SK-N-SH (cell line): Measurements from ENCODE around the gene CIBAR2. TPM values are rescaled to one million over a fixed set of nuclear protein-coding genes. Genes with fewer than 3 reads are reported as not detected.

Experiments
- CTCF ChIA-PET: fragments of 300-600, 350-600 bp; formaldehyde crosslinking; extraction: SDS; loops from one replicate; lab custom pipeline; 2021; lab: Yijun Ruan, JAX
- POLR2A ChIA-PET: fragments of 350-600 bp; sonication (Branson Sonifier 250); formaldehyde crosslinking; extraction: SDS; loops from one replicate; lab custom pipeline; 2020; ENCODE audit warnings: antibody characterized with exemption, inconsistent platforms; lab: Yijun Ruan, JAX
- DNase-seq: peaks from one replicate; pipeline ENCODE4 v3.0.0; 2012
- H2AFZ ChIP-seq: fragments of 200-600 bp; sonication (generic); 2 replicates; pipeline ENCODE4 v1.8.1; 2016; ENCODE audit warnings: antibody characterized with exemption, mild to moderate bottlenecking, low read depth
- H3F3A ChIP-seq: fragments of 200-600 bp; sonication (generic); replicated peaks from 2 replicates; pipeline ENCODE3; 2016; ENCODE audit warnings: antibody characterized with exemption, mild to moderate bottlenecking; ENCODE audit not compliant: insufficient read depth
- H3K27ac ChIP-seq, 2 experiments: fragments of 200-500 bp in 1 of 2; fragments of 200-600 bp in 1 of 2; sonication (Bioruptor generic) in 1 of 2; sonication (generic), shearing (Covaris generic) in 1 of 2; 2 replicates each; pipeline versions ENCODE4 v1.5.1 to v1.6.1; 2014 to 2016; ENCODE audit warnings: low read depth in 2 of 2, inconsistent platforms in 1 of 2, low read length in 1 of 2, mild to moderate bottlenecking in 1 of 2, mixed read lengths in 1 of 2
- H3K27me3 ChIP-seq: fragments of 200-600 bp; sonication (generic), shearing (Covaris generic); 2 replicates; pipeline ENCODE4 v1.6.1; 2016; ENCODE audit warnings: mixed run types; ENCODE audit not compliant: insufficient read depth
- H3K36me3 ChIP-seq, 2 experiments: fragments of 200-500 bp in 1 of 2; fragments of 200-600 bp in 1 of 2; sonication (Bioruptor generic) in 1 of 2; sonication (generic) in 1 of 2; replicated peaks in 1 of 2; 2 replicates each; pipeline versions ENCODE3 to v1.5.1; 2014 to 2016; ENCODE audit warnings: low read length in 1 of 2, mild to moderate bottlenecking in 1 of 2; ENCODE audit not compliant: insufficient read depth in 2 of 2, control insufficient read depth in 1 of 2
- H3K4me1 ChIP-seq, 2 experiments: fragments of 200-500 bp in 1 of 2; fragments of 200-600 bp in 1 of 2; sonication (Bioruptor generic) in 1 of 2; sonication (generic), shearing (Covaris generic) in 1 of 2; 2 replicates each; pipeline versions ENCODE4 v1.5.1 to v1.6.1; 2014 to 2016; ENCODE audit warnings: low read depth in 1 of 2, low read length in 1 of 2, mixed run types in 1 of 2; ENCODE audit not compliant: insufficient read depth in 2 of 2, control insufficient read depth in 1 of 2
- H3K4me2 ChIP-seq: fragments of 200-600 bp; sonication (generic), shearing (Covaris generic); 2 replicates; pipeline ENCODE4 v1.6.1; 2017; ENCODE audit warnings: mixed run types
- H3K4me3 ChIP-seq, 2 experiments: fragments of 200-500 bp in 1 of 2; fragments of 200-600 bp in 1 of 2; sonication (Bioruptor generic) in 1 of 2; sonication (generic), shearing (Covaris generic) in 1 of 2; 2 replicates each; pipeline versions ENCODE4 v1.5.1 to v1.8.1; 2014 to 2016; ENCODE audit warnings: low read depth in 2 of 2, inconsistent platforms in 1 of 2, low read length in 1 of 2, mild to moderate bottlenecking in 1 of 2, mixed read lengths in 1 of 2, moderate library complexity in 1 of 2
- H3K79me2 ChIP-seq: fragments of 200-600 bp; sonication (generic); 2 replicates; pipeline ENCODE4 v1.8.1; 2017; ENCODE audit warnings: mild to moderate bottlenecking; ENCODE audit not compliant: insufficient read depth
- H3K9ac ChIP-seq: fragments of 200-600 bp; sonication (generic); 2 replicates; pipeline ENCODE4 v1.6.1; 2017; ENCODE audit warnings: mixed run types
- H3K9me2 ChIP-seq: fragments of 200-600 bp; sonication (generic); 2 replicates; pipeline ENCODE4 v1.6.1; 2017; ENCODE audit warnings: mixed run types
- H3K9me3 ChIP-seq: fragments of 200-600 bp; sonication (generic); 2 replicates; pipeline ENCODE4 v1.6.1; 2017; ENCODE audit warnings: mixed run types, mild to moderate bottlenecking, moderate library complexity
- H4K20me1 ChIP-seq: fragments of 200-600 bp; sonication (generic); 2 replicates; pipeline ENCODE4 v1.6.1; 2017; ENCODE audit warnings: mild to moderate bottlenecking, mixed run types; ENCODE audit not compliant: insufficient read depth
- CHD2 ChIP-seq: fragments of 150-350 bp; IDR thresholded peaks from 2 replicates; pipeline ENCODE4 v1.6.1; 2018; ENCODE audit warnings: low read length; ENCODE audit not compliant: partially characterized antibody
- ELF1 ChIP-seq: IDR thresholded peaks from 2 replicates; pipeline ENCODE4 v1.4.0; 2012
- EP300 ChIP-seq, 2 experiments: IDR thresholded peaks; 2 replicates each; pipeline versions ENCODE4 v1.4.0 to v1.6.1; 2012; ENCODE audit warnings: borderline replicate concordance in 1 of 2, low read depth in 1 of 2, low read length in 1 of 2
- FOSL2 ChIP-seq: IDR thresholded peaks from 2 replicates; pipeline ENCODE4 v1.4.0; 2012; ENCODE audit warnings: low read depth, mild to moderate bottlenecking, moderate library complexity, borderline replicate concordance
- FOXM1 ChIP-seq: IDR thresholded peaks from 2 replicates; pipeline ENCODE4 v1.4.0; 2012; ENCODE audit warnings: low read depth, mild to moderate bottlenecking
- GABPA ChIP-seq: IDR thresholded peaks from 2 replicates; pipeline ENCODE4 v1.4.0; 2012; ENCODE audit warnings: low read depth, mild to moderate bottlenecking
- GATA2 ChIP-seq: sonication (generic); formaldehyde crosslinking; IDR thresholded peaks from 2 replicates; pipeline ENCODE4 v1.5.0; 2020; ENCODE audit warnings: mild to moderate bottlenecking, missing genetic modification reagents
- JUND ChIP-seq: IDR thresholded peaks from 2 replicates; pipeline ENCODE4 v1.4.0; 2012
- MAX ChIP-seq: IDR thresholded peaks from 2 replicates; pipeline ENCODE4 v1.4.0; 2012; ENCODE audit warnings: low read depth
- MXI1 ChIP-seq: IDR thresholded peaks from 2 replicates; pipeline ENCODE4 v1.6.1; 2012; ENCODE audit warnings: mild to moderate bottlenecking, low read depth, low read length, improper control_type of control experiment
- NFIC ChIP-seq: IDR thresholded peaks from 2 replicates; pipeline ENCODE4 v1.4.0; 2012; ENCODE audit warnings: borderline replicate concordance
- PBX3 ChIP-seq: IDR thresholded peaks from 2 replicates; pipeline ENCODE4; 2012
- POLR2AphosphoS5 ChIP-seq: IDR thresholded peaks from 2 replicates; pipeline ENCODE4 v1.6.1; 2012; ENCODE audit warnings: low read depth, low read length
- RCOR1 ChIP-seq: fragments of 150-350 bp; IDR thresholded peaks from 2 replicates; pipeline ENCODE4 v1.6.1; 2017; ENCODE audit warnings: antibody characterized with exemption, low read length
- REST ChIP-seq: IDR thresholded peaks from 2 replicates; pipeline ENCODE4 v1.6.1; 2012; ENCODE audit warnings: mild to moderate bottlenecking, low read depth, low read length, moderate library complexity
- RFX5 ChIP-seq: IDR thresholded peaks from 2 replicates; pipeline ENCODE4 v1.6.1; 2012; ENCODE audit warnings: mild to moderate bottlenecking, improper control_type of control experiment, low read length
- RXRA ChIP-seq: IDR thresholded peaks from 2 replicates; pipeline ENCODE4 v1.4.0; 2012; ENCODE audit warnings: low read depth, mild to moderate bottlenecking, borderline replicate concordance
- SIN3A ChIP-seq: IDR thresholded peaks from 2 replicates; pipeline ENCODE4 v1.6.1; 2012; ENCODE audit warnings: low read depth, mild to moderate bottlenecking, low read length, moderate library complexity, borderline replicate concordance
- SMC3 ChIP-seq: IDR thresholded peaks from 2 replicates; pipeline ENCODE4 v1.6.1; 2012; ENCODE audit warnings: low read depth, low read length, improper control_type of control experiment
- TCF12 ChIP-seq: IDR thresholded peaks from 2 replicates; pipeline ENCODE4 v1.4.0; 2012
- TEAD4 ChIP-seq: IDR thresholded peaks from 2 replicates; pipeline ENCODE4 v1.4.0; 2012; ENCODE audit warnings: mild to moderate bottlenecking, borderline replicate concordance; ENCODE audit not compliant: insufficient read depth
- WGBS: methylation state at CpG from one replicate; pipeline ENCODE4 v1.1.6; 2017; ENCODE audit warnings: low lambda C conversion rate; 5-methylcytosine and 5-hydroxymethylcytosine counted together
- polyA plus RNA-seq, 3 experiments: library from polyadenylated mRNA; depleted of rRNA; stranded (reverse); fragments of >200 nt; gene quantifications; 2 replicates each; pipeline ENCODE4 v1.2.3, GENCODE V29; 2012

Gene CIBAR2
- polyA plus RNA-seq, 1 of the 3 experiments (the other 2 are of a cell fraction), result 0.15 TPM

GRCh38 chr16:85152414-85153030, 40.2 kb upstream of the CIBAR2 start (continued):
- TF ChIP-seq REST, result no peak

GRCh38 chr16:85151603-85152413, 39.5 kb upstream of the CIBAR2 start:
- WGBS, result 57% methylated on average over 15 of the region's 24 CpGs
- ChIA-PET CTCF (interaction anchor here (0.8 to 2.8 kb wide), 7 partner anchors 10 to 196 kb away, joined by 3 to 16 read pairs (median 8); no protein-coding TSS in a partner anchor), POLR2A (interaction anchor here (0.6 kb wide), 1 partner anchor 9 kb away, joined by 3 read pairs; no protein-coding TSS in a partner anchor)
- H3K4me1 ChIP-seq, result peaks cover 6 to 54% of the 10 kb centered on the region in 2 experiments
- H3K27ac ChIP-seq, result peak overlapping the region; percentile 57 to 89
- no peaks in the 10 kb centered on the region for H3K79me2 ChIP-seq
- H3K4me2 ChIP-seq, result peak overlapping the region; percentile 68; the same call in 1 of the 2 replicates
- H3K27me3 ChIP-seq, result no peaks in the 10 kb centered on the region
- H3K36me3 ChIP-seq, result no peaks in the 10 kb centered on the region
- H2AFZ ChIP-seq, result no peak overlapping the region
- H3K4me3 ChIP-seq, result no peak overlapping the region
- H3K9me3 ChIP-seq, result no peaks in the 10 kb centered on the region
- H3F3A ChIP-seq, result no peaks in the 10 kb centered on the region
- H3K9me2 ChIP-seq, result no peaks in the 10 kb centered on the region
- H3K9ac ChIP-seq, result peak overlapping the region; percentile 47; the same call in 1 of the 2 replicates
- H4K20me1 ChIP-seq, result no peaks in the 10 kb centered on the region
- peak; percentile 93 for DNase-seq
- no peak for TF ChIP-seq GABPA
- TF ChIP-seq RCOR1, result peak; percentile 74
- peak; percentile 80 for TF ChIP-seq TCF12
- TF ChIP-seq ELF1, result 0 out of 2 replicates have a peak, but pooled peaks have one; percentile 64
- TF ChIP-seq SMC3, result peak; percentile 19; the same call in 1 of the 2 replicates
- TF ChIP-seq EP300 (IDR thresholded peaks at IDR 0.05; ENCODE audit: borderline replicate concordance in 1 of 2, low read depth in 1 of 2, low read length in 1 of 2), result peak; percentile 56 to 83; a peak in 3 of 4 replicates
- peak; percentile 91 for TF ChIP-seq FOSL2
- no peak; the same call in 1 of the 2 replicates for TF ChIP-seq RXRA
- TF ChIP-seq FOXM1, result no peak
- peak; percentile 93 for TF ChIP-seq NFIC
- TF ChIP-seq JUND, result peak; percentile 86; the same call in 1 of the 2 replicates
- TF ChIP-seq MAX, result peak; percentile 61
- peak; percentile 71 for TF ChIP-seq PBX3
- peak; percentile 37 for TF ChIP-seq GATA2 (CRISPR knock-in tag)
- peak; percentile 50 for TF ChIP-seq CHD2
- TF ChIP-seq TEAD4, result no peak
- no peak for TF ChIP-seq RFX5
- peak; percentile 31; the same call in 1 of the 2 replicates for TF ChIP-seq POLR2AphosphoS5
- TF ChIP-seq SIN3A, result peak; percentile 48; the same call in 1 of the 2 replicates
- TF ChIP-seq MXI1, result peak; percentile 77; the same call in 1 of the 2 replicates
- no peak; the same call in 1 of the 2 replicates for TF ChIP-seq REST
